Skeletal muscle cell (primary cell): ENCODE data around the gene SLC38A8.

Experiments
- DNase-seq: peaks from one replicate; pipeline ENCODE4 v3.0.0-alpha.2; 2010; ENCODE audit warnings: low read depth
- H3K4me3 ChIP-seq: 2 replicates; pipeline ENCODE4 v1.5.1; 2011; ENCODE audit warnings: low read depth, mild to moderate bottlenecking, control low read depth, low read length, moderate library complexity

Gene SLC38A8

DNA sequence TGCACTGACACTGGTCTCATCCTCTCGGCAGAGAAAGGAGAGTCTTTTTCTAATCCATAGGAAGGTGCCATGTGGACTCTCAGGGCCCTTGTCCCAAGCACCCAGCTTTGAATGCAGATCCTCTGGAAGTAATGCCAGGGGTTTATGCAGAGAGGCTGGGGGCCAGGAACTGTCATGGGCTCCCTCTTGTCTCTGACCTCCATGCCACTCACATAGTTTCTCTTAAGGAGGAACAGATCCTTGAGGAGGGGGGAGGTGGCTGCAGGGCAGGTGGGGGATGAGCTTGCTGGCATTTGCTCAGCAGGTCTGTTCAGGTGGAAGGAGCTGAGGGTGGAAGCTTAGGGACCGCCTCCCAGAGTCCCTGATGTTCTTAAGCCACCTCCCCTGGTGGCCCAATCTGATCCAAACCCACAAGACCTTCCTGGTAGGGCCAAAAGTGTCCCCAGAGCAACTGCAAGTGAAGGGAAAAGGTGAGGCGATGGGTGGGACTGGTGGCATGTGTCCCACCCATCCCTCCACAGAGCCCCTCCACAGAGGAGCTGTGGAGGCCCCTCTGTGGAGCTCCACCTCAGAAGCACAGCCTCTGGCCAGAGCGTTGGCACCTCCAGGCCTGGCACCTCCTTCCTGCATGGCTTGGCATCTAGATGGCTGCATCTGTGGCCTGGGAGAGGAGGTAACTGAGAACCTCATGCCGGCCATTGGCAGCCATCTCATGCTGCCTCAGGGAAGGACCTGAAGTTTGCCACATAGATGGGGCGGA, 65.4 kb downstream of the SLC38A8 start:
- no peak overlapping the region for H3K4me3 ChIP-seq
- no peak for DNase-seq

DNA sequence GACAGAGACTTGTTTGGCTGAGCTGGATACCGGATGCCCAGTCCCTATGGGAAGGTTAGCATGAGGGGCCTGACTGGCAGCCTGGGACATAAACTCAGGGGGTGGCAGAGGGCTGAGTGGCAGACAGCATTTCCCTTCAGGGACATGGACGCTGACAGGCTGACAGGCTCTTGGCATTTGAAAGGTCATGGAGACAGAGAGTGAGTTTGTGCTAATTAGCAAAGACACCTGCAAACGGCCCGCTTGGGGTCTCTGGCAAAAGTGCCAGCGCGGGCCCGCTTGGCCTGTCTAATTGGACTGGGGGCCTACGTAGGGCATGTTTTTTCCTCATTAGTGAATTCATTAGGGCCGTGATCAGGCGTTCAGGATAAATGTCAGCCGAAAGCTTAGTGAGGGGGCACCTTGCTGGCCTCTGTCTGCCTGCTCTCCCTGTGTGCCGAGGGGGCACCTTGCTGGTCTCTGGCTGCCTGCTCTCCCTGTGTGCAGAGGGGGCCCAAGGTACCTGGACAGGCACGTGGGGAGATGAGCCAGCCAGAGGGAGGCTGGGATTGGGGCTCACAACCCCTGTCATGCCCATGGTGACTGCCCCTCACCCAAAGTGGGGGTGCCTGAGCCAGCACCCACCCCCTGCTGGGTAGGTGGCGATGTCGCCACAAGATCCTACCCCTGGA, 66.9 kb downstream of the SLC38A8 start:
- no peak overlapping the region for H3K4me3 ChIP-seq
- DNase-seq: no peak

DNA sequence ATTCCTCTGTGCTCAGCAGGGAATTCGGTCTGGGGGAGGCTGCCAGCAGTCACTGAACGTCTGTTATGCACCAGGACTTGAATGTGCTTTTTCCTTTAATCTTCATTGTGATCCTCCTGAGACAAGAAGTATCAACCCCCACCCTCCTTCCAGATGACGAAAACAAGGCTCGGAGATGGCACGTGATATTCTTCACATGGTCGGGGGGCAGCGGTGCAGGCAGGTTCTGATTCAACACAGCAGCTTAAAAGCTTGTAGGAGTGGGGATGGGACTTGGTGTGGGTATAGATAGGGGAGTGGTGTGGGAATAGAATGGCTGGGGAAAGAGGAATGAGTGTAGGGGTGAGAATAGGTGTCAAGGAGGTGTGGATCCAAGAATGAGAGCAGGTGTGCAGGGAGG, 68.1 kb downstream of the SLC38A8 start:
- H3K4me3 ChIP-seq: no peak overlapping the region
- DNase-seq: no peak

DNA sequence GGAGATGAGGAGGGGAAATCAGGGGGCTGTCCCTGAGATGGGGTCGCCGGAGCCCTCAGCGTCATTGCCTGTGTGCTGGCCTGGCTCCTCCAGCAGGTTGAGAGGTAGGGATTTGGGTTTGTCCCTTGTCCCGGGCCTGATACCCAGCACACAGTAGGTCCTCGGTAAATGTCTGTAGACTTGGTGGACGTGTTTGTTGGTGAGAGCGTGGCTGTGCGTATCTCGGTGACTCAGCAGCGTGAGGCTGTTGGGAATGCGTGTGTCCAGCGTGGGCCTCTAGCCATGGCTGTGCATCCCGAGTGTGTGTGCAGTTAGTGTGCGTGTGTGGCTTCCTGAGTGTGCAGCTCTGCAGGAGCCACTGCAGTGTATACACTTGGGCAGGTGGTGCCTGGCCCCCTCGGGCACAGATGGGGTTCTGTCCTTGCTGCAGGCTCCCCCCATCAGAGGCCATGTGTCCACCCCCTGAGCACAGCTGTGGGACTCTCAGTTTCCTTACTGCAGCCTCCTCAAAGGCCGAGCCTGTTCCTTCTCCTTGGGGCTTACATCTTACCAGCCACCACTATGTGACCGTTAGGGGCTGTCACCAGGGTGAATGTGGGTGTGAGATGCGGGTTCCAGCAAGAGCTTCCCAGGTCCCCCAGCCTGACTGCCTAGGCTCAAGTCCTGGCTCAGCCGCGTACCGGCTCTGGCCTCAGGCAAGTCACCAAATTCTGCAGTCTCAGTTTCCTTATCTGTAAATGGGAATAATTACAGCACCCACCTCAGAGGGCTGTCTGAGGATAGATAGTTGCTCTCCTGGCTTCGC, 68.8 kb downstream of the SLC38A8 start:
- H3K4me3 ChIP-seq: no peak overlapping the region
- no peak for DNase-seq

DNA sequence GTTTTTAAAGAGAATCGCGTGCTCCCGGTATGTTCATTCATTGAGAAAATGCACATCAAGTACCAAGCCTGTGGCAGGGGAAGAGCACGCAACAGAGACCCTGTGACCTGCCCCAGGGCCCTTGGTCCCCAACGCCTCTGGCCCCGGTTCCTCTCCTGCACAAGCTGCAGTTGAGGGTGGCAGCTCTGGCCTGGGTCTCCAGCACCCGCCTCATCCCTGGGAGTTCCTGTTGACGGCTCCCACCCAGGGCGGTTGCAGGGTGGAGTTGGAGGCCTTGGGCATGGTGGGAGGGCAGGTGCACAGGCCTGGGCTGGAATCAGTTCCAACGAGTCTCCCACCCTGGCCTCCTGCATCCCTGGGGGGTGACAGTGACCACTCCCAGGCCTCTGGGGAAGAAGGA, 69.5 kb downstream of the SLC38A8 start:
- DNase-seq: no peak
- no peak overlapping the region for H3K4me3 ChIP-seq

DNA sequence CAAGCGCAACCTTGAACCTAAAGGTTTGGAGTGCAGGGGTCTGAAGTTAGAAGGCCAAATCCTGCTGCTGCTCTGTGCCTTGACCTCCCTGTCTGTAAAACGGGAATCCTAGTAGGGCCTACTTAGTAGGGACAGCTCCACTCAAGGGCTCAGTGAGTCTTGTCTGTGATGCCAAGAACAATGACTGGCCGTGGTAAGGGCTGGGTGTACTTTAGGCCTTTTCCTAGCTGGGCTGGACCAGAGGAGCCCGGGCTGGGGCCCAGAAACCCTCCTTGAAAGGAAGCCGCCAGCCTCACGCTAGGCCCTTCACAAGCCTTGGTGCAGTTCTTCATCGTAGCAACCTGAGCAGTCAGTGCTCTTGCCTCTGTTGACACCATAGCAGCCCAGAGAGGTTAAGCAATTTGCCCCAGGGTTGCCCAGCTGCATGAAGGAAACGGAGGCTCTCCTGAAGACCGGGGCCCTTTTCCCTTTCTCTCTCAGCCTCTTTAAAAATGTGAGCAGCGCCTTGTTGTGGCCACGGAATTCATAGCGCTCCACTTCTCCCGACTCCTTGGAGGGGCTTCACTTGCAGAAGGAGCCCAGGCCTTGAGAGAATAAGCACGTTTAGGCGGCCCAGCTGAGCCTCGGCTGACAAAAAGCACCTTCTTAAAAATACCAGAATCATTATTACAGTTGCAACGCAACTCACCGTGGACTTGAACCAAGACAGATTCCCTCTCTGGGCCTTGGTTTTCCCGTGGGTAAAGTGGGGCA, 70.2 kb downstream of the SLC38A8 start:
- no peak for DNase-seq
- H3K4me3 ChIP-seq: no peak overlapping the region

DNA sequence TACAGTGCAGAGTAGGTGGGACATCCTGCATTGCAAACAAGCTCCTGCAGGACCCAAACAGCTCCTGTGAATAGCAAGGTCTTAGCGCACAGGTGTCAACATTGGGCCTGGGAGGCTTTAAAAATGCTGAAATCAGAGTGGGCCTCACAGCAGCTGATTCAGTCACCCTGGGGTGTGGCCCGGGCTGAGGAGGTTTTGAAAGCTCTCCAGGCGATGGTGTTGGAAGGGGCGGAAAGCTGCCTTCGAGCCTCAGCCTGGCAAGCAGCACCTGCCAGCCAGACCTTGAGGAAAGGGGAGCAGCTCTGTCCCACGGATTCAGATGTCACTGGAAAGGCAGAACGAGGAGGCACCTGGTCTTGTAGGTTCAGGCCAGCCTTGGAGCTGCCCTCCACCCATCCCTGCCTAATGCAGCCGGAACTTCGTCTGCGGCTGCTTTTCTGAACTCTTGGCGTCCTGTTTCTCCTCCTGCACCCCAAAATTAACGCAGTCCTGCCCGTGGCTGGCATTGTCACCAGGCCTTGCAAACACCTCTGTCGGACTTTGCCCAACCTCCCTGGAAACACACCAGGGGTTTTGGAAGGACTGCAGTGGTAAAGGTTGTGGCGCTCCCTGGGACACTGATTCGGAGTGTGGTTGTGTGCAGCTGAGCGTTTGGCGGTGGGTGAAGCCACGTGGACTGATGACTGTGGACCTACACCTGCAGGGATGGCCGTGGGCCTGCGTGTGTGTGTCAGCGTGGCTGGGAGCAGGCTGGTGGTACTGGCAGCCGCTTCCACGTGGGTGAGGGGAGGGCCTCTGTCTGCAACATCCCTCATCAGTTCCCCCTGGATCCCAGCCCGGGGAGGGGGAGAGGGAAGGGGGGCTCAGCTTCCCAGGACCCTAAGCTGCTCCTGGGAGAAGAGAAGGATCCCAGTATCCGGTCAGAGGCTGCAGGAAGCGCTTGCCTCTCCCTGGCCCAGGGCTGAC, 71.1 kb downstream of the SLC38A8 start:
- DNase-seq: no peak
- H3K4me3 ChIP-seq: no peak overlapping the region

DNA sequence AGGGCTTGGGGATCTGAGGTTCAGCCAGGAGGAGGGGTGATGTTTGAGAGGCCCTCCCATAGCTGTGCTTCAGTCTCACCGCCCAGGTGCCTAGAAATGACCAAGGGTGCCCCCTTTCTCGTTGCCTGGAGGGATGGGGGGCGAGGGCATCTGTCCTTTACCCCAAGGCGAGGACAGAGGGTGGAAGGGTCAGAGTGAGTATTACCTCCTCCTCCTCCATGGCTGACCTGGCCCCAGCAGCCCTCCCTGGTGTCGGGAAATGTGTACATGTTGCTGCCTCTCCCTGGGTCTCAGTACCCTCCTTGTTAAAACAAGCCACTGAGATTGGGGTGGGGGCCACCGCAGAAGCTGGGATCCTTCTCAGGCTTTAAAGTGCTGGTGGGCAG, 72.2 kb downstream of the SLC38A8 start:
- no peak overlapping the region for H3K4me3 ChIP-seq
- no peak for DNase-seq

DNA sequence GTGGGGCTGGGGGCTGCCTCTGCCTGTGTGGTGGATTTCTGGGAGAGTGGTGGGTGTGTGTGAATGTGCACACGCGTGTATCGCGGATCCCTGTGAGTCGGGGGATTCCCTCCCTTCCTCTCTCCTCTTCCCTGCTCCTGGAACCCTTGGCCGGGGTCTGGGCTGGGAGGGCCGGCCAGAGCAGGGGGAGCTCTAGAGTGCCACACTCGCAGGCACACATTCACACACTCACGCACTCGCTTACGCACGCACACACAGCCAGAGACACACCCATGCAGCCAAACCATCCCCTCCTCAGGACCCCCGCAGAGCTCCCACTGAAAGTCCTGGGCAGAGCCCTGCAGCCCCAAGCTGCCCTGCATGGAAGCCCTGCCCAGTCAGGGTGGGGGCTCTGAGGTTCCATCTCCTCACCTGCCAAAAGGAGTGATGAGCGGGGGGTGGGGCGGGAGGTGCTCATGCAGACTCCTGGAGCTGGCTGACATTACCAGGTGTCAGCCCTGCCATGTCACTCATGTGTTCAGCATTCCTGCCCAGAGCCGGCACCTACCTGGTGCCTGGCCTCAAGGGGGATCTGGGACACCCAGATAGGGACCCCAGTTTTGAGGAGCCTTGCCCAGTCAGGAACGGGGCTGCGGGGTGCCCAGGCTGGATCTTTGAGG, 72.7 kb downstream of the SLC38A8 start:
- H3K4me3 ChIP-seq: no peak overlapping the region
- DNase-seq: no peak

DNA sequence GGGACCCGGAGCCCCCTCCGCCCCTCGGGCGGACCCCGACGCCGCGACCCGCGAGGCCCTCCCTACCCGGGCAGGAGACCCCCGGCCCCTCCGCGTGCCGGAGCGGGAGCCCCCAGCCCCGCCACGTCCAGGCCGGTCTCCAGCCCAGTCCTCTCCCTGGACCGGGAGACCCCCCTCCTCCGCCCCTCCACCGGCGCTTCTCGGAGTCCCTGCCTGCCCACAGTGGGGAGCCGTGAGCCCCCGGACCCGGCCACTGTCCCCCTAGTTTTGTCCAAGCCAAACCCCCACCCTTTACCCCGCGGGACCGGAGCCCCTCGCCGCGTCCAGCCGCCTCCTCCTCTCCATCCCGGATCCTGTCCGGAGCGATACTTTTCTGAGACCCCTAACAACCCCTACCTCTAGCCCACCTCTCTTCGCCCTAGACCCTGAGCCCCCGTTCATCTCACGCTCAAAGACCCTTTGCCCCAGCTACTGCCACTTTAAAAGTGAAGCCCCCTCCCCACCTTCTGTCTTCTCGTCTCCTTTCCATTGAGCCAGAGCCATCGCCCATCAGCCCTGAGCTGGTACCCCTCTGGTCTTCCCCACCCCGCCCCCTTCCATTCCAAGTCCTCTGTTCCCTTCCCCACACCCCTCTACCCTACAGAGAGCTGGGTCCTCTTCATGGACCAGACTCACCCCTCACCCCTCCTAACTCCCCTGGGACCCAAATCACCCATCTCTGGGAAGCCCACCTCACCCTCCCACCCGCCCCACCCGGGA, 73.5 kb downstream of the SLC38A8 start:
- no peak for DNase-seq
- H3K4me3 ChIP-seq: peak overlapping the region; percentile 11

DNA sequence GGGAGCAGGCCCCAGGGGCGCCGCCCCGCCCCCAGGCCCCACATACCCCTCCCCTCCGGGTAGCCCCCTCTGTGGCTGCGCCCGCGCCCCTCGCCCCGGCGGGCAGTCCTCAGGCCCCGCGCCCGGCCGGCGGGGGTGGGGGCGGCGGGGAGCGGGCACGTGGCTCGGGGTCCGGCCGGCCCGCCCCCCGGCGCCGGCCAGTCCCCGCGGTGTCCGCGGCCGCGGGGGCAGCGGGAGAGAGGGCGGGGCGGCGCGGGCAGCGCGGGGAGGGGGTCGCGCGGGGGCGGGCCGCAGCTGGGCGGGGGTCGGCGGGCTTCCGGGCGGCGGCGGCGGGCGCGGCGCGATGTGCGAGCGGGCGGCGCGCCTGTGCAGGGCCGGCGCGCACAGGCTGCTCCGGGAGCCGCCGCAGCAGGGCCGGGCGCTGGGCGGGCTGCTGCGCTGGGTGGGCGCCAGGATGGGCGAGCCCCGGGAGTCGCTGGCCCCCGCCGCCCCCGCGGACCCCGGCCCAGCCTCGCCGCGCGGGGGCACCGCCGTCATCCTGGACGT, 74.2 kb downstream of the SLC38A8 start:
- DNase-seq: no peak
- peak overlapping the region; percentile 39 for H3K4me3 ChIP-seq

DNA sequence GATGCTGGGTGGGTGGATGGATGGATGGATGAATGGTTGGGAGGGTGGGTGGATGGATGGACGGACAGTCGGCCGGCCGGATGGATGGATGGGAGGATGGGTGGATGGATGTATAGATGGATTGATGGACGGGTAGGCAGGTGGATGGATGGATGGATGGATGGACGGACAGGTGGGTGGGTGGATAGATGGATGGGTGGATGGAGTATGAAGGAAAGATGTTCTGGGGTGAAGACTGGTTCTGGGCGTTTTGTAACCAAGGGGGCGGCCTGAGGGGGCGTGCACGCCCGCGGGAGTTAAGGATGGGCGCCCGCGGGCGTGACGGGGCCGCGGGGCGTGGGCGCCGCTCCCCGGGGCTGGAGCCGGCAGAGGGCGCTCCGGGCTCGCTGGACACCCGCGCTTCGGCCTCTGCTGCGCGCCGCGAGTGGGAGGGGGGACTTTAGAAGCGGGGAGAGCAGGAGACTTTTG, 74.7 kb downstream of the SLC38A8 start, which contains the start of gene NECAB2:
NECAB2 (plus strand) TSS at position 407 of the 468 bp plus-strand sequence. CDS start 405 bp downstream, outside the sequence.
- no peak for DNase-seq
- H3K4me3 ChIP-seq: peak within 1 kb of the TSS; percentile 39

DNA sequence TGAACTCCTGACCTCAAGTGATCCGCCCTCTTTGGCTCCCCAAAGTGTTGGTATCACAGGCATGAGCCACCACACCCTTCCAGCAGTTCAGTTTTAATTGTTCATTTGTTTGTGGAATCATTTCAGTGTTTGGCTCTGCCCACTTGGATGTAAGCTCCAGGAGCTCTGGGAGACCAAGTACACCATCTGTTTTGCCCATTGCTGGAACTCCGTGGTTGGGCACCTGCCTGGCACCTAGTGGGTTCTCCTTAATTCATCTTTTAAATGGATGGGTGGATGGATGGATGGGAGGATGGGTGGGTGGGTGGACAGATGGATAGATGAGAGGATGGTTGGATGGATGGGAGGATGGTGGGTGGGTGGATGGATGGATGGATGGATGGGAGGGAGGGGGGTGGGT, 75.5 kb downstream of the SLC38A8 start:
- H3K4me3 ChIP-seq: no peak overlapping the region
- DNase-seq: no peak

DNA sequence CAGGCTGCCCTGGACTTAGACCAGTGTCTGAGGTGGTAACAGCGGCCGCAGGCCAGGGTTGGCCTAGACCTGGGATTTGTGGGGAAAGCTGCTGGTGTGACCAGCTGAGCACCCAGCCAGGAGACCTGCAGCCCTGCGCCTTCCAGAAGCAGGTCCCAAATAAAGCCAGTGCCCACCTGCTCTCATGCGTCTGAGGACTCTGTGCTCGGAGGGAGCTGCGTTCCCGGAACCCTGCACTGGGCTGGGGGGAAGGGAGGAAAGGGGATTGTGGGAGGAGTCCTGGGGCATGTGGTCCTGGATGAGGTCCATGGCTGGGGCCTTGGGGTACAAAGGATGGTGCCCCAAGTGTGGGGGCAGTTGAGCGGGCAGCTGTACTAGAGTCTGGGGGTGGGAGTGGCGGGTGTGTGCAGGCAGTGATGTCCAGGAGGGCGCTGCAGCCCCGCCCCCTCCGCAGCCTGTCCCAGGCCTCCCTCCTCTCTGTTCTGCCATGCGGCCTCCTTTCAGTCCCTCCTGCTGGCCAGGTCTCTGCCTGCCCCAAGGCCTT, 76.4 kb downstream of the SLC38A8 start:
- H3K4me3 ChIP-seq: no peak overlapping the region
- no peak for DNase-seq

DNA sequence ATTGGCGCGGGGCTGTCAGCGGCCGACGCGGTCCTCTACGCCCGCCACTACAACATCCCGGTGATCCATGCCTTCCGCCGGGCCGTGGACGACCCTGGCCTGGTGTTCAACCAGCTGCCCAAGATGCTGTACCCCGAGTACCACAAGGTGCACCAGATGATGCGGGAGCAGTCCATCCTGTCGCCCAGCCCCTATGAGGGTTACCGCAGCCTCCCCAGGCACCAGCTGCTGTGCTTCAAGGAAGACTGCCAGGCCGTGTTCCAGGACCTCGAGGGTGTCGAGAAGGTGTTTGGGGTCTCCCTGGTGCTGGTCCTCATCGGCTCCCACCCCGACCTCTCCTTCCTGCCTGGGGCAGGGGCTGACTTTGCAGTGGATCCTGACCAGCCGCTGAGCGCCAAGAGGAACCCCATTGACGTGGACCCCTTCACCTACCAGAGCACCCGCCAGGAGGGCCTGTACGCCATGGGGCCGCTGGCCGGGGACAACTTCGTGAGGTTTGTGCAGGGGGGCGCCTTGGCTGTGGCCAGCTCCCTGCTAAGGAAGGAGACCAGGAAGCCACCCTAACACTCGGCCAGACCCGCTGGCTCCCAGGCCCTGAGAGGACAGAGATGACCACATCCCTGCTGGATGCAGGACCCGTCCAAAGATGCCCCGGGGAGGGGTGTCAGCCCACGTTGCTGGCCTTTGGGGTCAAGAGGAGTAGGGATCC, 77.0 kb downstream of the SLC38A8 start:
- H3K4me3 ChIP-seq: no peak overlapping the region
- DNase-seq: no peak
